ENCODE results near the gene FAM180A.

DNA sequence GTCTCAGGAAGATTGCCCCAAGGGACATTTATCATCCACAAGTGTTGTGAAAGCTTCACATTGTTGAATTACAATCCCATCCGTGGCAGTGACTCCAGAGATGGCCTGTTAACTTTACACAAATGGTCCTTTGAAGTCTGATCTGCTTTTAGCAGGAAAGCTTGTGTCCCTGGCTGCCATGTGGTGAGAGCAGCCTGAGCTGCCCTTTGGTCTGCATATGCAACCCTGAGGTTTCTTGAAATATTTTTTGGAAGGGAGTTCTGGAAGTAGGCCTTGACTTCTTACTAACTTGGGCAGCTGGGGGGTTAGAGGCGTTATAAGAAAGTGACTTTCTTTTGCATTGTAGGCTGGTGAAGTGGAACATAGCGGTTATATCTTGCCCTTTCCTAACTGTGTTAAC, 41.3 kb upstream of the FAM180A start:
- TF ChIP-seq, protein P1, sequence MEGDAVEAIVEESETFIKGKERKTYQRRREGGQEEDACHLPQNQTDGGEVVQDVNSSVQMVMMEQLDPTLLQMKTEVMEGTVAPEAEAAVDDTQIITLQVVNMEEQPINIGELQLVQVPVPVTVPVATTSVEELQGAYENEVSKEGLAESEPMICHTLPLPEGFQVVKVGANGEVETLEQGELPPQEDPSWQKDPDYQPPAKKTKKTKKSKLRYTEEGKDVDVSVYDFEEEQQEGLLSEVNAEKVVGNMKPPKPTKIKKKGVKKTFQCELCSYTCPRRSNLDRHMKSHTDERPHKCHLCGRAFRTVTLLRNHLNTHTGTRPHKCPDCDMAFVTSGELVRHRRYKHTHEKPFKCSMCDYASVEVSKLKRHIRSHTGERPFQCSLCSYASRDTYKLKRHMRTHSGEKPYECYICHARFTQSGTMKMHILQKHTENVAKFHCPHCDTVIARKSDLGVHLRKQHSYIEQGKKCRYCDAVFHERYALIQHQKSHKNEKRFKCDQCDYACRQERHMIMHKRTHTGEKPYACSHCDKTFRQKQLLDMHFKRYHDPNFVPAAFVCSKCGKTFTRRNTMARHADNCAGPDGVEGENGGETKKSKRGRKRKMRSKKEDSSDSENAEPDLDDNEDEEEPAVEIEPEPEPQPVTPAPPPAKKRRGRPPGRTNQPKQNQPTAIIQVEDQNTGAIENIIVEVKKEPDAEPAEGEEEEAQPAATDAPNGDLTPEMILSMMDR (IDR thresholded peaks at IDR 0.05) = no peak
- TF ChIP-seq TCF7L2 (IDR thresholded peaks at IDR 0.05; ENCODE audit: low read depth, low read length) = no peak
- no peak for TF ChIP-seq POLR2AphosphoS5 (IDR thresholded peaks at IDR 0.05; ENCODE audit: low read depth, low read length)

Data from Panc1 (cell line).